ENCODE data around the gene PHLDB2. TPM values are rescaled to one million over a fixed set of nuclear protein-coding genes. Genes with fewer than 3 reads are reported as not detected.

Gene PHLDB2
- total and polyA plus RNA-seq, 2 donors (not counting 1 experiment from before 2014, with no cell fraction given) = 33.8 to 47.9 TPM

DNA sequence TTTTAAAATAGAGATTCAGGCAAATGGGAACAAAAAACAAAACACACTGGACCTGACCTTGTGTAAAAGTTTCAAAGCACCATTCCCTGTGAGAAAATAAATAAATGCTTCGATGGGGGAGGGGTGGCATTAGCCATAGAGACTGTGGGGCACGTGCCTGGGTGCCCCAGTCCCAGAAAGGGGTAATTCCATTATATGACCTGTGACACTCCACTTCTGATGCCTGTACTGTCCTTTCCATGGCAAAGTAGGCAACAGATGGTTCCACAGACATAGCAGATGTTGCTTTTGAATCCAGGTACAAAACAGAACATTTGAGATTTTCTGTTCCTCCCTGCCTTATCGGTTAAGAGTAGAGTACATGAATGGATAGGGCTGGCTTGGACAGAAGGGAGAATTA lies 3.9 kb downstream of the PHLDB2 start:
- no peak for DNase-seq (ENCODE audit: low read depth in 2 of 2)
- H3K27ac ChIP-seq (ENCODE audit: insufficient read depth, low read length) = no peak overlapping the region

GRCh38 chr3:111863942-111864694 lies 5.1 kb downstream of the PHLDB2 start:
- Histone ChIP-seq H3K79me2 (ENCODE audit: control insufficient read depth, insufficient read depth, low read length) (peaks cover 58% of the 10 kb centered on the region), H3K4me1 (ENCODE audit: control insufficient read depth, extremely low read depth, insufficient read depth, low read length) (peaks cover 2% of the 10 kb centered on the region), H3K36me3 (ENCODE audit: control insufficient read depth, insufficient read depth, low read length) (no peaks in the 10 kb centered on the region), H3K27ac (ENCODE audit: insufficient read depth, low read length) (peak overlapping the region; percentile 29), H3K9ac (ENCODE audit: insufficient read depth, low read length) (no peak overlapping the region), H3K27me3 (ENCODE audit: control insufficient read depth, insufficient read depth, low read length) (no peaks in the 10 kb centered on the region), H3K9me3 (ENCODE audit: control insufficient read depth, insufficient read depth, low read depth, low read length) (no peaks in the 10 kb centered on the region), H3K4me3 (replicated peaks in 1 of 4; ENCODE audit: control extremely low read depth in 1 of 4, insufficient read depth in 1 of 4, low read depth in 3 of 4, low read length in 4 of 4) (no peak overlapping the region), H4K20me1 (ENCODE audit: control insufficient read depth, extremely low read depth, insufficient read depth, low read length) (no peaks in the 10 kb centered on the region), H3K4me2 (ENCODE audit: extremely low read depth, insufficient read depth, low read length) (no peak overlapping the region), H2AFZ (ENCODE audit: low read length) (no peak overlapping the region)
- TF ChIP-seq EZH2 (IDR thresholded peaks at IDR 0.05; ENCODE audit: low read length, missing control alignments) = no peak
- TF ChIP-seq, protein P1, sequence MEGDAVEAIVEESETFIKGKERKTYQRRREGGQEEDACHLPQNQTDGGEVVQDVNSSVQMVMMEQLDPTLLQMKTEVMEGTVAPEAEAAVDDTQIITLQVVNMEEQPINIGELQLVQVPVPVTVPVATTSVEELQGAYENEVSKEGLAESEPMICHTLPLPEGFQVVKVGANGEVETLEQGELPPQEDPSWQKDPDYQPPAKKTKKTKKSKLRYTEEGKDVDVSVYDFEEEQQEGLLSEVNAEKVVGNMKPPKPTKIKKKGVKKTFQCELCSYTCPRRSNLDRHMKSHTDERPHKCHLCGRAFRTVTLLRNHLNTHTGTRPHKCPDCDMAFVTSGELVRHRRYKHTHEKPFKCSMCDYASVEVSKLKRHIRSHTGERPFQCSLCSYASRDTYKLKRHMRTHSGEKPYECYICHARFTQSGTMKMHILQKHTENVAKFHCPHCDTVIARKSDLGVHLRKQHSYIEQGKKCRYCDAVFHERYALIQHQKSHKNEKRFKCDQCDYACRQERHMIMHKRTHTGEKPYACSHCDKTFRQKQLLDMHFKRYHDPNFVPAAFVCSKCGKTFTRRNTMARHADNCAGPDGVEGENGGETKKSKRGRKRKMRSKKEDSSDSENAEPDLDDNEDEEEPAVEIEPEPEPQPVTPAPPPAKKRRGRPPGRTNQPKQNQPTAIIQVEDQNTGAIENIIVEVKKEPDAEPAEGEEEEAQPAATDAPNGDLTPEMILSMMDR (conservative IDR thresholded peaks at IDR 0.05 in 1 of 2, IDR thresholded peaks at IDR 0.05 in 1 of 2; ENCODE audit: low read depth in 1 of 2, low read length in 2 of 2) = no peak
- peak in 1 of 2 donors; percentile 68 for DNase-seq (ENCODE audit: low read depth in 2 of 2)

More for the DNA sequence above, 3.9 kb downstream of the PHLDB2 start:
- no peaks in the 10 kb centered on the region for H3K9me3 ChIP-seq (ENCODE audit: control insufficient read depth, insufficient read depth, low read depth, low read length)
- no peak overlapping the region for H3K4me3 ChIP-seq (replicated peaks in 1 of 4; ENCODE audit: control extremely low read depth in 1 of 4, insufficient read depth in 1 of 4, low read depth in 3 of 4, low read length in 4 of 4)
- no peaks in the 10 kb centered on the region for H4K20me1 ChIP-seq (ENCODE audit: control insufficient read depth, extremely low read depth, insufficient read depth, low read length)
- no peaks in the 10 kb centered on the region for H3K27me3 ChIP-seq (ENCODE audit: control insufficient read depth, insufficient read depth, low read length)
- no peaks in the 10 kb centered on the region for H3K36me3 ChIP-seq (ENCODE audit: control insufficient read depth, insufficient read depth, low read length)
- H3K4me1 ChIP-seq (ENCODE audit: control insufficient read depth, extremely low read depth, insufficient read depth, low read length) = peaks cover 5% of the 10 kb centered on the region
- no peak overlapping the region for H2AFZ ChIP-seq (ENCODE audit: low read length)
- no peak overlapping the region for H3K4me2 ChIP-seq (ENCODE audit: extremely low read depth, insufficient read depth, low read length)
- H3K79me2 ChIP-seq (ENCODE audit: control insufficient read depth, insufficient read depth, low read length) = peaks cover 48% of the 10 kb centered on the region
- H3K9ac ChIP-seq (ENCODE audit: insufficient read depth, low read length) = no peak overlapping the region
- TF ChIP-seq, protein P1 (conservative IDR thresholded peaks at IDR 0.05 in 1 of 2, IDR thresholded peaks at IDR 0.05 in 1 of 2; ENCODE audit: low read depth in 1 of 2, low read length in 2 of 2) = no peak
- TF ChIP-seq EZH2 (IDR thresholded peaks at IDR 0.05; ENCODE audit: low read length, missing control alignments) = no peak

DNA sequence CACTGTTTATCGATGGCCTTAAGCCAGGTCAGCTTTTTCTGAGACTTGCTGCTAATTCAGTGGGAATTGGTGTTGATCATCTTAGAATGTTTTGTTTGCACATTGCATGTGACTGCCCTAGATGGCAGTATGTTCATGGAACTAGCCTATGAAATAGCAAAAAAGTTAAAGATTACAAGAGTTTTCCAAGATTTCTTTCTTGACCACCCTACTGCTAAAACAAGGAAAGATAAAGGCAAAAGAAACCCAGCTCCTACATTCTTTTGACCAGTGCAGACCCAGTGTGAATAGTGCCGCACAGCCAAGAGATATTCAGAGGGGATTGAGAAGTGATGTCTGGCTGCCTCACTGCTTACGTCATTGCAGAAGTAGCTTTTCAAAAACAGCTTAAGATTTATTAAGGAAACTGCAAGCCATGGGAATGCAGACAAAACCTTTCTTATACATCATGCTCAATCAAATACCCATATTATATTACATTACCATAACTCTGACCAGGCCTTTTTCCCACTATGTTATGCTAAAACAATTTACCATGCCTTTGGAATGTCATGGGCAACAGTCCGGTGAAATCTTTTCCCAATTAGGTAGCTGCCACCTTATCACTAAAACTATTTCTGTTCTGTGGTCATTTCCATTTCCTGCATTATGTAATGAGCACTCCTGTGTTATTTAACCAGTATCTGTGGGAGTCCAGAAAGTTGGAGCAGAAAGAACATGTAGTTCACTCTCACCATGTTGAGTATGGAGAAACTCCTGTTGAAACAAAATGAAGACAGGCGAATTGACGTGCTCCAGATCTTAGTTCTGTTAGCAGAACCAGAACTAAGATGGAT lies 6.0 kb downstream of the PHLDB2 start:
- TF ChIP-seq EZH2 (IDR thresholded peaks at IDR 0.05; ENCODE audit: low read length, missing control alignments) = no peak
- TF ChIP-seq, protein P1 (conservative IDR thresholded peaks at IDR 0.05 in 1 of 2, IDR thresholded peaks at IDR 0.05 in 1 of 2; ENCODE audit: low read depth in 1 of 2, low read length in 2 of 2) = peak; percentile 35 to 44
- Histone ChIP-seq H2AFZ (ENCODE audit: low read length) (no peak overlapping the region), H3K9ac (ENCODE audit: insufficient read depth, low read length) (no peak overlapping the region), H4K20me1 (ENCODE audit: control insufficient read depth, extremely low read depth, insufficient read depth, low read length) (no peaks in the 10 kb centered on the region), H3K4me2 (ENCODE audit: extremely low read depth, insufficient read depth, low read length) (peak overlapping the region; percentile 56), H3K9me3 (ENCODE audit: control insufficient read depth, insufficient read depth, low read depth, low read length) (no peaks in the 10 kb centered on the region), H3K79me2 (ENCODE audit: control insufficient read depth, insufficient read depth, low read length) (peaks cover 66% of the 10 kb centered on the region), H3K27ac (ENCODE audit: insufficient read depth, low read length) (peak overlapping the region; percentile 52), H3K36me3 (ENCODE audit: control insufficient read depth, insufficient read depth, low read length) (no peaks in the 10 kb centered on the region), H3K27me3 (ENCODE audit: control insufficient read depth, insufficient read depth, low read length) (no peaks in the 10 kb centered on the region), H3K4me3 (replicated peaks in 1 of 4; ENCODE audit: control extremely low read depth in 1 of 4, insufficient read depth in 1 of 4, low read depth in 3 of 4, low read length in 4 of 4) (no peak overlapping the region), H3K4me1 (ENCODE audit: control insufficient read depth, extremely low read depth, insufficient read depth, low read length) (peaks cover 2% of the 10 kb centered on the region)
- DNase-seq (ENCODE audit: low read depth in 2 of 2) = peak; percentile 80 to 99
